Stimulated activated CD4-positive, alpha-beta T cell treated with anti-CD3 and anti-CD28 coated beads, TNF-alpha, amount 100 ng/mL, for 48 hours (primary cell): ENCODE measurements around the gene SOX18.

Source experiments
- DNase-seq, 3 donors: peaks; one replicate each; pipeline ENCODE4 v3.0.0-alpha.2; 2020; ENCODE audit warnings: low read depth in 3 of 3

Gene SOX18

GRCh38 chr20:64068386-64069208 lies 19.2 kb upstream of the SOX18 start:
- no peak for DNase-seq

GRCh38 chr20:64067733-64068307 lies 18.4 kb upstream of the SOX18 start:
- no peak for DNase-seq

GRCh38 chr20:64067005-64067632 lies 17.7 kb upstream of the SOX18 start:
- DNase-seq = no peak

DNA sequence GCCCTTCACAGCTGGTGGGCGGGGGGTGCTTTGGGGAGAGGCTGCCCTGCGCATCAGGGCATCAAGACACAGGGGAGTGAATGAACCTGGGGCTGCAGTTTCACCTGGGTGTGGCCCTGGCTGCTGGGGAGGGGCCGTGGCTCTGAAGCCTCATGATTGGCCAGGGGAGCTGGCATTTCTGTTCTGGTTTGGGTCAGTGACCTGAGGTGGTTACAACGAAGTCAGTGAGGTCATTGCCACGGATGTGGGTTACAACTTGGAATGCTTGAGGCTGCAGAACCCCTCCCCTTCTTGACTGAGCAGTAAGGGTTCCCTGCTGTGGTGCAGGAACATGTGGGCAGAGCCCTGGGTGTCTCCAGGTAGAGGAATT lies 16.5 kb upstream of the SOX18 start:
- peak in 1 of 3 donors; percentile 55 for DNase-seq

DNA sequence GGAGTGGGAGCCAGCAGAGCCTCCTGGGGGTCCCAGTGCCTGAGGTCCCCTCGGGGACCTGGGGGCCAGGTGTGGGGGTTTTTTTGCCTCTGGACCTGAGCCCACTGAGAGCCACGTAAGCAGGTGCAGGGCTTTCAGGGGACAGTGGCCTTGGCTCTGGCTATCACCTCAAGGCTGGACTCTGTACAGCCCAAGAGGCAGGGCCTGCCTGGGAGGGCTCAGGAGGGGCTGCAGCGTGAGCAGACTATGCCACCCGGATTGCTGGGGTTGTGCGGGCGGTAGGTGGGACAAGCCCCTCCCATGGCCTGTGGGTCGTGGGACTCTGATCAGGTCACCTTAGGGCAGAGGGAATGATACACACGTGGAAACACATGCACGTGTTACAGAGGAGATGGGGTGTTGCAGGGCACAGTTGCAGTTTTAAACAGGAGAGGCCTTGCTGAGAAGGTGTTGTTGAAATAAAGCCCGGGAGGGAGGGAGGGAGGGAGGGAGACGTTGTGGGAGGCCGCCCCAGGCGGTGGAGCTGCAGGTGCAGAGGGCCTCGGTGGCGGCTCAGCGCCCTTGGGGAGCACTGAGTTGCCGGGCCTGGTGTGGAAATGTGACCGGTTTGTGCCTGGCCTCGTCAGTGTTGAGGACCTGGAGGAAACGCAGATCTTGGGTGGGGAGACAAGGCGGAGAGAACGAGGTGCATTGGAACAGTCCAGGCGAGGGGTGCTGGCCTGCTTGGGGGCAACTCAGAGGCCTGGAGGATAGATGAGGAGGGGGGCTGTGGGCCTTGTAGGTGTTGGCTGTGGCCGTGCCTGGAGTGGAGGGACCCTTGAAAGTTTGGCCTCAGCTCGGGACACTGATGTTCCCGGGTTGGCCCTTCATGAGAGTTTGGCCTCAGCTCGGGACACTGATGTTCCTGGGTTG lies 15.9 kb upstream of the SOX18 start:
- no peak for DNase-seq

DNA sequence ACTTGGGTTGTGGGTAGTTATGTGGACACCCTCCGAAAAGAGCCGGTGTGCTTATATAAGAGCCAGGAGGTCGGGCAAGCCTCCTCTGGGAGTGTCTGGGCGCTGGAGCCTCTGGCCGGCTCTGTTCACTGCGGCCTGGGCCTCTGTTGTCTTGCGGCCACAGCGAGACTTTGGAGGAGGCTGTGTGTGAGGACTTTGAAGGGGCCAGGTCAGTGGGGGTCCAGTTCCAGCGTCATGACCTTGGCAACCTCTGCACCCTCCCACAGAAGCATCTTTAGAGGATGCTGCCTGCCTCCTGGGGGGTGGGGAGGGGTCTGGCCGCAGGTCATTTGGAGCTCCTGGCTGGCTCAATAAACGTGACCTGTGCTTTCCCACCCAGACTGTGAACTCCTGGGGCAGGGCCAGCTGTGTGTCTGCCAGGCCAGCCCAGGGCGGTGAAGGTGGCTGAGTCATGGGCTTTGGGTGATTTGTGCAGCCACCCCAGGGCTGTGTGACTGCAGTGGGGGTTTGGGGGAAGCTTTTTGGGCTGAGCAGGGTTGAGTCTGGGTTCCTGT lies 14.8 kb upstream of the SOX18 start:
- DNase-seq = no peak

DNA sequence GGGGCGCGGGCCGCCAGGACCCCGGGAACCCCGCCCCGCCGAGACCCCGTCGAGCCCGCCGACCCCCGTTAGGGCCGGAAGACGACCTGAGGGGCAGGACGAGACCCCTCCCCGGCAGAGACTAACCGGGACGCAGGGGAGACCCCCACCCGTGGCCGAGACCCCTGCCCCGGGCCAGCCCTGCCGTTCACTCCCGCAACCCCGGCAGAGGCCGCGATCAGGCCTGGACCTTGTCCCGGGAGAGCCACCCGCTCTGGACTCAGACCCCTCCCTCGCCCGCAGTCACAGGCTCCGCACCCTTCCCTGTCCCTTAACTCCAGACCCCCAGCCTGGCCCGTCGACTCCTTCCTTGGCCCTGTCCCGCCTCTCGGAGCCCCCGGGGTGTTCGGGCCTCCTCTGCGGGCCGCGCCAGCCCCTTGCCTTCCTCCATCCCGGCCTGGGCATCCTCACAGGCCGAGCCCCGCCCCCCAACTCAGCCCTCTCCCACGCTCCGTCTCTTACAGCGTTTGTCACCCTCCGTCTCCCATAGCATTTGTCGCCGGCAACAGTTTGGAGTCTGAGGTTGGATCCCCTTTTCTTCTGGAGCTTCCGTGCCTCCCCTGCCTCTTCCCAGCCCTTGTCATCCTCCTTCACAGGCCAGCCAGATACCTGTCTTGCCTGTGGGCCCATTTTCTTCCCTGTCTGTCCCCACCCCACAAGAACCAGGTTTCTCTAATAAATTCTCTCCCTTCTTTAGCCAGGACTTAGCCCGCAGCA lies 14.1 kb upstream of the SOX18 start:
- DNase-seq = peak in 1 of 3 donors; percentile 58

DNA sequence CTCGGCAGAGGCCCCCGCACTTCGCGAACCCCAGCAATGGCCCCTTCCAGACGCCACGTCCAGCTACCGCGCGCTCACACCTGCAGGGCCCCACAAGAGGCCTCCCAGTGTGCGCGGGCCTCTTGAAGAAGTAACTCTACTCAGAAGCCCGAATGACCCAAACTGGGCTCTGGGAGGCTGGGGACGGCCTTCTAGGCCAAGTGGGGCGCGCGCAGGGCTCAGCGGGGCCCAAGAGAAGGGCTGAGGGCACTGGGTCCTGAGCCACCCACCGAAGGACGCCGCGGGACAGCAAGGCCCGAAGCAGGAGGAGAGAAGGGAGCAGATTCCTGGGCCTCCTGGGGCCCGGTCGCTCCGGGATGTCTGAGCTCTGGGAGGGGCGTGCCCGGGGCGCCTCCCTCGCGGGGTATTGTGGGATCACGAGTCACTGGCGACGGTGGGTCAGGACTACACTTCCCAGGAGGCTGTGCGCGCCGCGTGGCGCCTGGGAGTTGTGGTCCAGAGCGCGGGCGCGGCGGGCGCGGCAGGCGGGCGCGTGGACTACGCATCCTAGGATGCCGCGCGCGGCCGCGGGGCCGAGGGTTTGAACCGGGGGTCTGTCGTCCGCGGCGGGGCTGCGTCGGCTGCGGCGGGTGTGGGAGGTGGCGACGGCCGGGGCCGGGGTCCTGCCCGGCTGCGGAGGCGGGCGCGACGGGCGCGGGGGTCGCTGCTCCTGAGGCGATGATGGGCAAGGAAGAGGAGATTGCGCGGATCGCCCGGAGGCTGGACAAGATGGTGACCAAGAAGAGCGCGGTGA lies 13.4 kb upstream of the SOX18 start, which contains the start of gene TCEA2:
TCEA2 (plus strand) TSS at position 603 of the 793 bp plus-strand sequence; CDS start at position 718, 115 bp downstream.
- DNase-seq = peak; percentile 91 to 93 (median 92)

- no peak for DNase-seq
These were observed 12.8 kb upstream of the SOX18 start for GRCh38 chr20:64062276-64062595.

DNA sequence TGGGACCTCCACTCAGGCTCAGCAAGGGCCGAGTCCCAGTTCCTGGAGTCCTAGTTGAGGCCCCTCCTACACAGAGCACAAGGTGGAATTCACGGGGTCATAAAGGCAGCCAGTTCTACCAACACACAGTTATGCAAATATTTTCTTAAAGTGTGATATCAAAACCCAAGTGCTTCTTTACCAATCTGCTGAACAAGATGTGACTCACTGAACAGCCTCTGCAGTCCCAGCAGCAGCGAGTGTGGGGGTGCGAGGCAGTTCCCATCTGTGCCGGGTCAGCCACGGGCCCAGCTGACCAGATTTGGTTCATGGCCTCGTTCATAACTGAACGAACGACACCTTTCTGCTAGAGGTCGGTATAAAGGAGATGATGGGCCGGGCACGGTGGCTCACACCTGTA lies 9.1 kb upstream of the SOX18 start:
- no peak for DNase-seq

- peak; percentile 66 to 90 (median 81) for DNase-seq
These were observed 8.4 kb upstream of the SOX18 start for GRCh38 chr20:64057628-64058498.

GRCh38 chr20:64056889-64057627 lies 7.6 kb upstream of the SOX18 start:
- DNase-seq = no peak

- DNase-seq = no peak
These were observed 7.1 kb upstream of the SOX18 start for GRCh38 chr20:64056639-64056888.

- no peak for DNase-seq
These were observed 6.6 kb upstream of the SOX18 start for GRCh38 chr20:64055893-64056638.

DNA sequence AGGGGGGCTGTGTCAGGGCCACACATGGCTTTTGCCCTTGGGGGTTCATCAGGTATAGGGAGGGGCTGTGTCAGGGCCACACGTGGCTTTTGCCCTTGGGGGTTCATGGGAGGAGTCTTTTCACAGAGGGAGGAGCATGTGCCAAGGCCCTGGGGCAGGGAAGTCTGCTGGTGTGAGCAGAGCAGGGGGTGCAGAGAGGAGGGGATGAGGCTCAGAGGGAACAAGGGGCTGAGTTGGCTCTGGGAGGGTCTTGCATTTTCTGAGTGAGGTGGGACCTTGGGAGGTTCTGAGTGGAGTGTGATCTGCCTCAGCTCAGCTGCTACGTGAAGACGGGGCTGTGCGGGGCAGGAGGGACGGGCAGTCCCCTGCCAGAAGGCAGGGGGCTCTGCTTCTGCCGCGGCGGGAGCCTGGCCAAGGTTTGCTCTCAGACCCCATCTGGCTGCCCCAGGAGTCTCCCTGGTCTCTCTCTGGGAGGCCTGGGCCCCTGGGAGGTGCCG lies 6.0 kb upstream of the SOX18 start:
- no peak for DNase-seq

DNA sequence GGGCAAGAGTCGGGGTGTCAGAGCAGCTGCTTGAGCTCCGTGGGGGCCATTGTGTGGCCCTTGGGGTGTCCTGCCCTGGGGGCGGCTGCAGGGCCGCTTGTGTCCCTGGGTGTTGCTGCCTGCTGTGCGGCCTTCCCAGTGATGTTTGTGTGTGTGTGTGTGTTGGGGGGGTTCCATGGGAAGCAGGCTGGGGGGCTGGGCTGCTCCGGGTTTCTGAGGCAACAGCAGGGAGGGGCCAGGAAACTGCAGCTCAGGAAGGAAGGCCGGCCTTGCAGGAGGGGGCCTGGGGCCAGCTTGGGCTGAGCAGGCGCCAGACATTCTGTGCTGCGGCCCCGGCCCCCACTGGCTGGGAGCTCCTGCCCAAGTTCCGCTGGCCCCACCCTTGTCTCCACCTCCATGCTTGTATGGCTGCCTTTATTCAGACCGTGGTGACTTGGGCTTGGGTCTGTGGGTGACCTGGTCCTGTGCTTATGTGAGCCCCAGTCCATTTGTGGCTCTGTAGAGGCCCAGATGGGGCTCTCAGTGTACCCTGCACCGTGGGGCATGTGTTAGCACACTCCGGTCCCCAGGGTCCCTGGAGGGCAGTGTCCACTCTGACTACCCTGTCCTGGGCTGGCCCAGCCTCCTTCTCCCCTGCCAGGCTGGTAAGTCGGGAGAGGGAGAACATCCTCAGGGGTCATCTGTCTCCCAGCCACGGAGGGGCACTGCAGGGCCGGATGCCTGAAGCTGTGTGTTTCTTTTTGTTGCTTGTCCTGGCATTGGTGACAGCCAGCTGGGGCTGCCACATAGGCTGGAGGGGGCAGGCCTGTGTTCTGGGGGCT lies 4.6 kb upstream of the SOX18 start:
- no peak for DNase-seq
